Globus pallidus (tissue), 1 donor: Measurements from ENCODE around the gene H1-8.

ENCODE experiments used
- DNase-seq: peaks from one replicate; pipeline ENCODE4 v3.0.0-alpha.2; 2015; ENCODE audit warnings: low spot score

H1-8 gene

GRCh38 chr3:129593595-129594339 is 50.8 kb downstream of the H1-8 start:
- DNase-seq: no peak

GRCh38 chr3:129594409-129594808 is 51.4 kb downstream of the H1-8 start:
- no peak for DNase-seq

- DNase-seq: no peak
These were observed 52.0 kb downstream of the H1-8 start for GRCh38 chr3:129594907-129595390.

- no peak for DNase-seq
These were observed 52.7 kb downstream of the H1-8 start for GRCh38 chr3:129595544-129596193.

- DNase-seq: peak; percentile 97
These were observed 53.5 kb downstream of the H1-8 start for GRCh38 chr3:129596194-129597086.

GRCh38 chr3:129597087-129597999 is 54.4 kb downstream of the H1-8 start:
- DNase-seq: peak; percentile 63

GRCh38 chr3:129598000-129598381 is 55.0 kb downstream of the H1-8 start:
- no peak for DNase-seq

GRCh38 chr3:129598484-129598883 is 55.5 kb downstream of the H1-8 start:
- no peak for DNase-seq

GRCh38 chr3:129599073-129599472 is 56.1 kb downstream of the H1-8 start:
- no peak for DNase-seq

GRCh38 chr3:129599607-129600006 is 56.6 kb downstream of the H1-8 start:
- no peak for DNase-seq

GRCh38 chr3:129600348-129600747 is 57.4 kb downstream of the H1-8 start:
- DNase-seq: no peak
